Measurements from ENCODE around the gene CACNA1C.

GRCh38 chr12:2487278-2487677 lies 434.5 kb downstream of the CACNA1C start:
- TF ChIP-seq CTCF (conservative IDR thresholded peaks at IDR 0.05 in 1 of 2, IDR thresholded peaks at IDR 0.05 in 1 of 2; ENCODE audit: low read depth in 1 of 2, low read length in 2 of 2), result no peak
- no peak for TF ChIP-seq EZH2 (IDR thresholded peaks at IDR 0.05; ENCODE audit: low read length, missing control alignments)
